Stimulated activated effector memory CD8-positive, alpha-beta T cell treated with anti-CD3 and anti-CD28 coated beads, Interleukin-12 subunit alpha, Interleukin-12 subunit beta, amount 100 ng/mL, for 72 hours (primary cell): Measurements from ENCODE around the gene MAD1L1.

Source experiments
- ATAC-seq: fragments of 150-1000 bp; cut with Tn5 transposase; 2 replicates; pipeline ENCODE4 v1.10.0; 2021
- DNase-seq, 2 donors: peaks; one replicate each; pipeline ENCODE4 v3.0.0; 2021 to 2022; ENCODE audit warnings: low spot score in 2 of 2
- H3K27ac Mint-ChIP-seq: one replicate; pipeline ENCODE4 v1.8.0; 2022; ENCODE audit warnings: mild to moderate bottlenecking, mixed read lengths
- H3K36me3 Mint-ChIP-seq: one replicate; pipeline ENCODE4 v1.8.0; 2022; ENCODE audit warnings: mild to moderate bottlenecking, mixed read lengths
- H3K4me1 Mint-ChIP-seq: one replicate; pipeline ENCODE4 v1.8.0; 2022; ENCODE audit warnings: mixed read lengths
- H3K4me3 Mint-ChIP-seq: one replicate; pipeline ENCODE4 v1.8.0; 2022; ENCODE audit warnings: mild to moderate bottlenecking, mixed read lengths
- H3K9me3 Mint-ChIP-seq: one replicate; pipeline ENCODE4 v1.8.0; 2022; ENCODE audit warnings: mixed read lengths

The MAD1L1 gene

DNA sequence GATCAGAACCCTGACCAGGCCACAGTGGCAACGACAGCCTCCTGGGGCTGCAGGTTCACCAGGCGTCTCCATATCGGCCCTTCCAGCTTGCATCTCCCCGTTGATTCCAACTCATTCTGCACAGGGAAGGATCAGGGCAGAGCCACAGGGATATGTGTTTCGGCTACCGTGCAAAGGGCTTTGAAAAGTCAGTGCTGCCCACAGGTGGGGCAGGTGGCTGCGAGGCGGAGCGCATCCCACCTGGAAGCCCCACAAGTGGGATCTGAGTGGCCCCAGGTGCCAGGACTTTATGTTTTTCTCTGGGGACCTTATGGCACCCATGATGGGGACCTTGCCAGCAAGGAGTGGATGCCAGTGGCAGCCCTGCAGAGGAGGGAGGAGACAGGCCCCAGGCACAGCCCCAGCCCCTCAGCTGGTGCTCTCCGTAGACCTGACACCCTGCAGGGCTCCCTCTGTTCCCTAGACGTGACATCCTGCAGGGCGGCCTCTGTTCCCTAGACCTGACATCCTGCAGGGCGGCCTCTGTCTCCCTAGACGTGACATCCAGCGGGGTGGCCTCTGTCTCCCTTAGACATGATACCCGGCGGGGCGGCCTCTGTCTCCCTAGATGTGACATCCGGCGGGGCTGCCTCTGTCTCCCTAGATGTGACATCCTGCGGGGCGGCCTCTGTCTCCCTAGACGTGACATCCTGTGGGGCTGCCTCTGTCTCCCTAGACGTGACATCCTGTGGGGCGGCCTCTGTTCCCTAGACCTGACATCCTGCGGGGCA, 373.3 kb downstream of the MAD1L1 start:
- Mint-ChIP-seq H3K4me3 (no peak overlapping the region), H3K4me1 (peaks cover 21% of the 10 kb centered on the region), H3K27ac (no peak overlapping the region), H3K36me3 (no peaks in the 10 kb centered on the region), H3K9me3 (no peaks in the 10 kb centered on the region)
- ATAC-seq (no peak), DNase-seq (no peak)

DNA sequence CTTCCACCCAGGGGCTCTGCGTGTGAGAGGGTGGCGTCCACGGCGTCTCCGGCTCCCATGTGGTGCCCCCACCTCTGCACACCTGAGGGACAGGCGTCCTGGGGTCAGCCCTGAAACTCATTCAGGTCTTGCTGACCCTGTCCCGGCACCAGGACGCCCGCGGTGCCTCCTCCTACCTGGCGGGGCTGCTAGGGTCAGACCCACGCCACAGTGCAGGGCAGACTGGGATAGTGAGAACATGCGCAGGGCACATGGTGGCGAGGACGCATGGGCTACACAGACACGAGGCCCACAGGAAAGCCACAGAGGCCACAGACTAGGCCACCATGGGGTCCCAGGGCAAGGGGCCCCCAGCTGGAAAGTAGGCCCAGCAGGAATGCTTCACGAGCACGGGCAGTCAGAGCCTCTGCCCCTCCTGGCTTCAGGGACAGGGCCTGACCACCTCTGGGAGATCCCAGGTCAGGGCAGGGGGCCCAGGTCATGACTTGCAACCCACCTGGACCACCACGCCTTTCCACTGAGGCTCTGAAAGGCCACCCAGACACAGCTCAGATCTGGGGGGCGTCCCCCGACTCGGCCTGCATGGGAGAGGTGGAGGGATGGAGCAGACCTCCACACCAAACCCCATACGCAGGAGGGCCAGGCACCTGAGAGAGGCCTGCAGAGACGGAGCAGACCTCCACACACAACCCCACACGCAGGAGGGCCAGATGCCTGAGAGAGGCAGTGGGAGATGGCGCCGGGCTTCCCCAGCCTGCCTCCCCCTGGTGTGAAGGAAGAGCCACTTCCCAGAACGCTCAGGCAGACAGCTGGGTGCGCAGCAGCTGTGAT, 374.1 kb downstream of the MAD1L1 start:
- H3K9me3 Mint-ChIP-seq = no peaks in the 10 kb centered on the region

DNA sequence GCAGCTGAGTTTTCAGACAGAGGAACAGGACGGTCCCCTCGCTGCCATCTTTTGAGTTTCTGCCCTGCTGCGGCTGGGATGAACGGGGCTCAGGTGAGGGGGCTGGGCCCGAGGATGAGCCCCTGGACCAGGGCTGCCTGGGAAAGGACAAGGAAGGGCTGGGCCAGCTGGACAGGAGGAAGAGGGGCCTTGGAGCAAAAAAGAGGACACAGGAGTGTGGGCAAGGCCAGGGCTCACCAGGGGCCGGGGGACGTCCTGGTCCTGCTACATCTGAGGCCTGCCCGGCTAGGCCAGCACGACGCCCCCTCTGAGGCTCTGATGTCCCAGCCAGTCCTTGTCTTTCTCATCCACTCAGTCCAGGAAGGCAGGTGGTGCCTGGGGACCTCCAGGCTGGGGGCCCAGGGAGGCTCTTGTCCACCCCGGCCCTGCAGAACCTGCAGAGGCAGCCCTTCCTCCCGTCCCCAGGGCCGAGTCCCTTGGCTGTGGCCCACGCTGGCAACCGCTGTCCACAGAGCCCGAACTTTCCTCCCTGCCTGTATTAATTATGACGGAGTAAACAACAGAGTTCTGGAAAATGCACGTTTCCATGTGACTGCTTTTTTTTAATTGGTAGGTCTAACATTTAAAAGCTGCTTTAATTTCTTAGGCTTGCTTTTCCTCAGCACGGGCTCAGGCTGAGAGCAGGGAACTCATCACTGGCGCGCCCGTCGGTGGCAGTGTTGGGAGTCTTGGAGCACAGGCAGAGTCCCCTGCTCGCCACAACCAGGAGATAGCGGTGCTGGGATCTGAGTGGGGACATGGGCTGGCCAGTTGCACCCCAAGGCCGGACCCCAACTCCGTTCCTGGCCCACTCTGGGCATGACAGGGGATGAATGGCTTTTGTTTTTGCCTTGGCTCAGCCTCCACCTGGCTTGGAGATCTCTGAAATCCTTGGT, 375.0 kb downstream of the MAD1L1 start:
- Mint-ChIP-seq H3K36me3 (no peaks in the 10 kb centered on the region), H3K9me3 (no peaks in the 10 kb centered on the region), H3K4me1 (peaks cover 24% of the 10 kb centered on the region), H3K27ac (no peak overlapping the region), H3K4me3 (no peak overlapping the region)
- DNase-seq (no peak), ATAC-seq (no peak)

More for the DNA sequence above, 374.1 kb downstream of the MAD1L1 start:
- Mint-ChIP-seq H3K36me3 (no peaks in the 10 kb centered on the region), H3K4me1 (peaks cover 24% of the 10 kb centered on the region), H3K4me3 (no peak overlapping the region), H3K27ac (no peak overlapping the region)
- DNase-seq (no peak), ATAC-seq (no peak)

DNA sequence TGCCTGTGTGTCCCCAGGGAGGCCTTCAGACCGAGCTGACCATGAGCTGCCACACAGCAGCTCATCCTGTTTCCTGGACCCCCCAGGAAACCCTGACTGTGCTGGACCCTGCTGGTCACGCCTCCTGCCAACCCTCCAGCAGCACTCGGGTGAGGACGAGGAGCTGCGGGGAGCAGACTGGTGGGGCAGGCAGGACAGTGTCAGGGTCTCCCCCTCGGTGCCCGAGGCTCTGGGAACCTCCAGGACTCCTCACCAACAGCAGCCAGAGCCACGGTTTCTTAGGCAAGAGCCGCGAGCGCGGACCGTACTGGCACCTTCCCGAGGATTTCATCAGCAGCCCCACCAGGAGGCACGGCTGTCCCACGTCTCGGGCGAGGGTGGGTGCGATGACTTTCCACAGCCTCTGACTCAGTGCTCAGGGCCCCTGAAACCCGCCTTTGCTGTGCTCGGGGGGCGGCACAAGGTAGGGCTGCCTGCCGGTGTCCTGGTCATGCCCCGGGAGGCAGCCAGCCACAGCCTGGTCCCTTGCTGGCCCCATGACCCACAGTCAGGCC, 375.8 kb downstream of the MAD1L1 start:
- no peaks in the 10 kb centered on the region for H3K9me3 Mint-ChIP-seq
- no peak overlapping the region for H3K27ac Mint-ChIP-seq
- ATAC-seq (no peak), DNase-seq (no peak)
- H3K4me3 Mint-ChIP-seq = no peak overlapping the region
- H3K36me3 Mint-ChIP-seq = no peaks in the 10 kb centered on the region
- H3K4me1 Mint-ChIP-seq = peaks cover 24% of the 10 kb centered on the region

DNA sequence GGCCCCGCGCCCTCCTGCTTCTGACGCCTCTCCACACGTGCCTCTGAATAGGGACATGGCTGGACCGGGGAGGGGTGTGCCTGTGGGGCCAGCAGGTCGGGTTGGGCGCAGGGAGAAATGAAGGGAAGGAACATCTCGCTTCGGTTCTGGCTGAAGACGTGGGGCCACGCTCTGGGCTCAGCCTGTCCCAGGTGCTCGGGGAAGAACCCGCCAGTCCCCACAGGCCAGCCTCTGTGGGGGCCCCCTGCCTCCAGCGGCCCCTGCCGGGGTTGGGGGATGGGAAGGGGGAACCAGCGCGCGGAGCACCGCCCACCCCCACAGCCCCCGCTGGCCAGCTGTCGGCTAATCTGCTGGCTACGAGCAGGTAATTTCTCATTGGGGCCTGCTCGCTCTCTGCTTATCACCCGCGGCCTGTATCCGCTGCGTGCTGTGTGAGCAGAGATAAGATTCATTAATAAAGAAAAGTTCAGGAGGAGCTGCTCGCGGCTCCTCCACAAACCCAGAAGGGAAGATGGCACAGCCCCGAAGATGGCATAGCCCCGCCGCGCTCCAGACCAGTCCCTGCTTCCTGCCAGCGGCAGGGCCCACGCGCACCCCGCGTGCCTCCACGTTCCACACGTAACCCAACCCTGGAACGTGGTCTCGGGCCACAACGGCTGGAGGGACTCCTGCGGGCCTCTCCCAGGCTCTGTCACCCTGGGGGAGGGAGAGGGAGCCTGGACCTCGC, 376.4 kb downstream of the MAD1L1 start:
- DNase-seq (no peak), ATAC-seq (no peak)
- H3K36me3 Mint-ChIP-seq = peaks cover 4% of the 10 kb centered on the region
- peaks cover 29% of the 10 kb centered on the region for H3K4me1 Mint-ChIP-seq
- H3K9me3 Mint-ChIP-seq = no peaks in the 10 kb centered on the region
- no peak overlapping the region for H3K4me3 Mint-ChIP-seq
- no peak overlapping the region for H3K27ac Mint-ChIP-seq

DNA sequence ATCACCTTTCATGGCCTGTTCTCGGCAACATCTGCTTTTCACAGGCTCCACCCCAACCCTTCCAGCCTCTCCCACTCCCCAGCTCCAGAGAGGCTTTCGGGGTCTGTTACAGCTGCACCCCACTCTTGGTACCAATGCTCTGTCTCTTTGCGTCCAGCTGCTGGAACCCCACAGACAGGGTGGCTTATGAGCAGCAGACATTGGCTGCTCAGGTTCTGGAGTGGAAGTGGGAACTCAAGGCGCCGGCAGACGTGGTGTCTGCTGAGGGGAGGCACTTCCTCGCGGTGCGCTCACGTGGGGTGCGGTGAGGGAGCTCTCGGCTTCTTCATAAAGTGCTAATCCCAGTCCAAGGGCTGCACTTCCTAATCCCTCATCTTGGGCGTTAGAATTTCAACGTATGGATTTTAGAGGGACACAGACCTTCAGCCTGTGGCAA, 377.0 kb downstream of the MAD1L1 start:
- peaks cover 6% of the 10 kb centered on the region for H3K36me3 Mint-ChIP-seq
- H3K9me3 Mint-ChIP-seq = no peaks in the 10 kb centered on the region
- no peak for DNase-seq
- ATAC-seq = no peak
- H3K4me1 Mint-ChIP-seq = peaks cover 30% of the 10 kb centered on the region
- no peak overlapping the region for H3K4me3 Mint-ChIP-seq
- H3K27ac Mint-ChIP-seq = peak overlapping the region; percentile 83

DNA sequence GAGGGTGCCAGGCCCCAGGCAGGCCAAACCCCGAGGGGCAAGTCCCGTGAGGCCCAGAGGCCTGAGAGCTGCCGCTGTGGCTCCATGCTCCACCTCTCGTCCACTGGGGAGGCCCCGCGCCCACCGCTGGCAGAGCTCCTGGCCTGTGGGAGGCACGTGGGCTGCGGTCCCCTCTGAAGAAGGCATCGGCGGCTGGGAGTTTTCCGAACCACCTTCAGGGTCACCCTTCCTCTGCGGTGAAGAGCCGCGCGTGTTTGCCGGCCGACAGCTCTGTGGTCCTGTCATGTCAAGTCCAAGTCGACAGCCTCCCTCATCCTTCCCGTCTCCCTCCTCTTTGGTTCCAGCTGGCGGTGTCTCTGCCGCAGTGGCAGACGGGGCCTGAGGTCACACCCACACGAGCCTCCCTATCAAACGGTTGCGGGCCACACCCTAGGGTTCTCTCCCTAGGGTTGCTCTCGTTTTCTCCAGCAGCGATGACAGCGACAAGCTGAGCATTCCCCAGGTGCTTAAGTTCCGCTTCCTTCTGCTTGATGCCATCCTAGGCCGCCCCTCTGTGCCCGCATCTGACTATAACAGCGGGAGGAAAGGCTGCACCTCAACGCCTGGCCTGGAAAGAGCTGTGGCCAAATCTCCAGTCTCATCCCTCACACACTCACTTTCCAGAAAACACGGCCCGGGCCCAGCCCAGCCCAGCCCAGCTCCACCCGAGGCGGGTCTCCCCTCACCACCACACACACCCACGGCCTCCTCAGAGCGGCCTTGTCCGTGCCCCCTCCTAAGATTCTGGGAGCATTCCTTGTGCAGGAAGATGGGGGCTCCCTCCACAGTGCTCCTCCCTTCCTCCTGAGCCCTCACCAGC, 377.6 kb downstream of the MAD1L1 start:
- peak overlapping the region; percentile 83 for H3K27ac Mint-ChIP-seq
- no peaks in the 10 kb centered on the region for H3K9me3 Mint-ChIP-seq
- ATAC-seq = no peak

DNA sequence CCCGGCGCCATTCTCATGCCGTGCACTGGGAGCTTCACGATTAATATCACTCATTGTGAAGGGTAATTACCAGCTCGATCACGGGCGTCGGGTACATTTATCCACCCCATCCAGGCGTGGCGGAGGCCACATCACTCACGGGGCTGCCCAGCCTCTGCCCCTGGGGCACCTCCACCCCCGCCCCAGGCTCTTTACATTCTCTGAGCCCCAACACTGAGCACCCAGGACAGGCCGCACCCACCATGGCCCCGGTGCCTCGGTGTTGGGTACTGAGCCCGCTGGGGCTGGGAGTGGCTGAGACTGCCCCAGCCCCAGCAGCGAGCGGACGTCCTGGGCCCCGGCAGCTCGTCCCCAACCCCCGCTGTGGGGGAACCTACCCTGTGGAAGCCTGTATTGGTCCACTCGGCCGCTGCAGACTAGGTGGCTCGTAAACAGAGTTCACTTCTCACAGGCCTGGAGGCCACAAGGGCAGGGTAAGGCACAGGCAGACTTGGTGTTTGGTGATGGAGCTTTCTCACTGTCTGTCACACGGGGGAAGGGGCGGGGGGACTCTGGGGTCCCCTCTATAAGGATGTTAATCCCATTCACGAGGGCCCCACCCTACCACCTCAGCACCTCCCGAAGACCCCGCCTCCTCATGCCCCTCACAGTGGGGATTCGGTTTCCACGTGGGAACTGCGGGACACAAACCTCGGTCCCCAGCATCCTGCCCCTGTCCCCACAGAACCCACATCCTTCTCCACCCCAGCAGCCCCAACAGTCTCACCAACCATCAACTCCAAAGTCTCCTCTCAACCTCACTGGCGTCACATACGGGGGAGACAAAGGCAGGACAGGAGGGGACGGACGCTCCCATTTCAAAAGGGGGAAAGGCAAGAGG, 378.5 kb downstream of the MAD1L1 start:
- ATAC-seq (peak; percentile 38), DNase-seq (no peak)
- peak overlapping the region; percentile 83 for H3K27ac Mint-ChIP-seq
- no peak overlapping the region for H3K4me3 Mint-ChIP-seq
- peaks cover 29% of the 10 kb centered on the region for H3K4me1 Mint-ChIP-seq
- H3K36me3 Mint-ChIP-seq = peaks cover 6% of the 10 kb centered on the region
- H3K9me3 Mint-ChIP-seq = no peaks in the 10 kb centered on the region

More for the DNA sequence above, 377.6 kb downstream of the MAD1L1 start:
- H3K4me1 Mint-ChIP-seq = peaks cover 29% of the 10 kb centered on the region
- peaks cover 6% of the 10 kb centered on the region for H3K36me3 Mint-ChIP-seq
- no peak for DNase-seq
- H3K4me3 Mint-ChIP-seq = no peak overlapping the region

DNA sequence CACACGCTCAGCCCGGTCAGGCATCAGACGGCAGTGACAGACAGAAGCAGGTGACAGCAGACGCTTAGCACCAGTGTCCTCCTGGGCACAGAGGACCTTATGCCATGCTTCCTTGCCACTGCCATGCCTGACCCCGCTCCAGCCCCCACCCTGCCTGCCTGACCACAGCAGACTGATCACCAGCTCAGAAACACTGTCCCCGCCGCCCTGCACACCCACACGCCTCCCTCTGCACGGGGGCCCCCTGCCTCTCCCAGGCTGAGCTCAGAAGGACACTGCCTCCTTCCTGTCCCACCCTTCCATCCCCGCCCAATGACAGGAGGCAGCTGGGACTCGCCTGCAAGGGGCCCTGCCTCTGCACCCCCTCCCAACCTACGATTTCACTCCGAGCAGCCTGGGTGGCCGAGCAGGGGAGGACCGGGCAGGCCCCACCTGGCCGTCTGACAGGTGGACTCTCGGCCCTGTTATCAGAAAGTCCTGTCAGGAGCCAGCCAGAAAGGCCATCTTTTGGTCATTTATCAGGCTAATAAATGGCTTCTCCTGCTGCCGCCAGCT, 379.2 kb downstream of the MAD1L1 start:
- DNase-seq = no peak
- peaks cover 29% of the 10 kb centered on the region for H3K4me1 Mint-ChIP-seq
- ATAC-seq = no peak
- H3K9me3 Mint-ChIP-seq = no peaks in the 10 kb centered on the region
- no peak overlapping the region for H3K4me3 Mint-ChIP-seq
- H3K36me3 Mint-ChIP-seq = peaks cover 6% of the 10 kb centered on the region
- no peak overlapping the region for H3K27ac Mint-ChIP-seq

DNA sequence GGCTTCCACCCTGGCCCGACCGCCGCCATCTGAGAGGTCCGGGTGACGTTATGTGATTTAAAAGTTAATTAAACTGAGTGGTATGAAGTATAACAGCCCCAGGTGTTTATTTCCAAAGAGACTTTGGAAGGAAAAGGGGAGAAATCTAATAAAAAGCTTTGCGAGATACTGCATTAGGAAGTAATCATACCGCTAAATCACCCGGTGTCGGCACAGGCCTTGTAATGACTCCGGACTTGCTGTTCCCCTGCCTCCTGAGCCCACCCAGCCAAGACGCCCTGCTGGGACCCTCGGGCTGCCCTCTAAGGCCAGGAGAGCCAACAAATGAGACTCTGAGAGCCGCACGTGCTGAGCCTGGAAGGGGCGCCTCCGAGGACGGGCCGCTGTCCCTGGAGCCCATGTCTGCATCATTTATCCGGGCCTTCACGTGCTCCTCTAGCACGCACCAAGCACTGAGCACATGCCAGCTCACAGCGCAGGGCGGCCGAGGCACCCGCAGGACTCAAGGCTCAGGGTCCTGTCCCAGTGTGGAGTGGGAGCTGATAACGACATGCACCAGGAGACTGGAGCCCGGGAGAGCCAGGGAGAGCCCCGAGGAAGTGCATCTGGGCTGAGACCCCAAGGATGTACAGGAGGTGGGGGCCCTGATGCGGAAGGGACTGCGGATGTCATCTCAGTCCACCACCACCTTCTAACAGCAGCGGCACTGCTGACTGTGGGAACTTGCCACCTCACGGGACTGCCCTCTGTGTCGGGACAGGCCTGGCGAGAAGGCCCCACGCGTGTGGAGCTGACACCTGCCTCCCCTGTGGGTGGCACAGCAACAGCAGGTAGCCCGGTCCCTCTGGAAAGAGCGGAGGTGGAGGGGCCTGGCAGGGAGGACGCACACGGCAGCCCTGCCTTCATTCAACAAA, 380.0 kb downstream of the MAD1L1 start:
- ATAC-seq (no peak), DNase-seq (no peak)
- Mint-ChIP-seq H3K9me3 (no peaks in the 10 kb centered on the region), H3K36me3 (peaks cover 6% of the 10 kb centered on the region), H3K27ac (no peak overlapping the region), H3K4me1 (peaks cover 29% of the 10 kb centered on the region), H3K4me3 (no peak overlapping the region)

DNA sequence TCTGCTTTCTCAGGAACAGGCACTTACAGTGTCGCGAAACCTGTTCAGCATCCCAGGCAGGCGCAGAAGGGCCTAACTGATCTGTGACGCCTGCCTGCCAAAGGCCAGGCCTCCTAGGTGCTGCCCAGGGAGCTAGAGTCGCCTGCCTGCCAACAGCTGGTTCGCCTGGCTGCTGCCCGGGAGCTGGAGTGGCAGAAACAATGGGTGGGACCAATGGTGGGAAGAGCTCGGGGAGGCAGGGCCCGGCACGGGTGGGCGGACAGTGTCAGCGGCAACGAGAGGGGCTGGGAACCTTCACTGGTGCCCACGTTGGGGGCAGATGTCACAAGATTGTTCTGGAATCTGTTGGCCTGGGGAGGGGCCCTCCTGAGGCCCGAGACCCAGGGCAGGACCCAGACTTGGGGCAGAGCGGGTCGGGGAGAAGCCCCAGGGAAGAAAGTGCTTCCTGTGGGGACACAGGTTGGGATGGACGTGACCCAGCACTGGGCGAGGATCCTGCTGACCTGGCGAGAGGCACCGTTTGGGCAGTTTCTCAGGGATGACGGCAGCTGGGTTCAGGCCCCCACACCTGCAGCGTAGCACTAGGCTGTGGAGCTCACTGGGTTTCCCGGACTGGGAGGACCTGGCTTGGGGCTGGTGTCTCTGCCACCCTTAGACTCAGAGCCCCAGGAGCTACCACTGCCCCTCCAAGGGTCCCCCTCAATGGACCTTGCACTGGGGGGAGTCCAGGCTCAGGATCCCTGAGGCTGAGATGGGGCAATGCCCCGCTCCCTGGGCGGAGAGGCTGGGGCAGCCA, 380.8 kb downstream of the MAD1L1 start:
- no peak for DNase-seq
- H3K36me3 Mint-ChIP-seq = peaks cover 6% of the 10 kb centered on the region
- no peak overlapping the region for H3K27ac Mint-ChIP-seq
- ATAC-seq = no peak
- H3K4me1 Mint-ChIP-seq = peaks cover 29% of the 10 kb centered on the region
- H3K9me3 Mint-ChIP-seq = no peaks in the 10 kb centered on the region
- no peak overlapping the region for H3K4me3 Mint-ChIP-seq
